COLO829 (cell line): ENCODE results near the gene GIMAP5.
A peak's percentile ranks its signal among the peaks of the same experiment; 100 is the strongest.
"Not testable (repeated sequence)": the region's sequence is repeated elsewhere in the genome, so short reads cannot be mapped to it uniquely, and the experiment has no call there.

Source experiments
- DNase-seq: peaks from one replicate; pipeline ENCODE4 v3.0.0; 2012; ENCODE audit warnings: low spot score

The GIMAP5 gene

GRCh38 chr7:150774131-150774530, 36.9 kb downstream of the GIMAP5 start:
- not testable (repeated sequence) for DNase-seq

- DNase-seq = no peak
These were observed 41.0 kb downstream of the GIMAP5 start for GRCh38 chr7:150778014-150778737.

GRCh38 chr7:150778738-150779301, 41.6 kb downstream of the GIMAP5 start:
- peak; percentile 89 for DNase-seq

GRCh38 chr7:150780292-150780691, 43.1 kb downstream of the GIMAP5 start:
- no peak for DNase-seq

GRCh38 chr7:150781103-150781502, 43.9 kb downstream of the GIMAP5 start:
- DNase-seq = no peak

GRCh38 chr7:150781961-150782360, 44.7 kb downstream of the GIMAP5 start:
- DNase-seq = no peak

GRCh38 chr7:150784120-150784736, 47.0 kb downstream of the GIMAP5 start:
- DNase-seq = no peak

GRCh38 chr7:150784954-150785353, 47.7 kb downstream of the GIMAP5 start:
- DNase-seq = no peak

- no peak for DNase-seq
These were observed 50.4 kb downstream of the GIMAP5 start for GRCh38 chr7:150787321-150788281.

- DNase-seq = no peak
These were observed 51.5 kb downstream of the GIMAP5 start for GRCh38 chr7:150788474-150789269.

GRCh38 chr7:150790416-150791075, 53.3 kb downstream of the GIMAP5 start:
- DNase-seq = no peak

- DNase-seq = no peak
These were observed 54.1 kb downstream of the GIMAP5 start for GRCh38 chr7:150791304-150791703.

GRCh38 chr7:150791746-150792452, 54.7 kb downstream of the GIMAP5 start:
- no peak for DNase-seq
